HG03135 (cell line): ENCODE measurements around the gene LRTM2.

Source experiments
- ATAC-seq: cut with Tn5 transposase; IDR thresholded peaks from one replicate; pipeline ENCODE4 v1.9.1; 2021; ENCODE audit warnings: mild to moderate bottlenecking, moderate library complexity; ENCODE audit not compliant: unreplicated experiment

The LRTM2 gene

DNA sequence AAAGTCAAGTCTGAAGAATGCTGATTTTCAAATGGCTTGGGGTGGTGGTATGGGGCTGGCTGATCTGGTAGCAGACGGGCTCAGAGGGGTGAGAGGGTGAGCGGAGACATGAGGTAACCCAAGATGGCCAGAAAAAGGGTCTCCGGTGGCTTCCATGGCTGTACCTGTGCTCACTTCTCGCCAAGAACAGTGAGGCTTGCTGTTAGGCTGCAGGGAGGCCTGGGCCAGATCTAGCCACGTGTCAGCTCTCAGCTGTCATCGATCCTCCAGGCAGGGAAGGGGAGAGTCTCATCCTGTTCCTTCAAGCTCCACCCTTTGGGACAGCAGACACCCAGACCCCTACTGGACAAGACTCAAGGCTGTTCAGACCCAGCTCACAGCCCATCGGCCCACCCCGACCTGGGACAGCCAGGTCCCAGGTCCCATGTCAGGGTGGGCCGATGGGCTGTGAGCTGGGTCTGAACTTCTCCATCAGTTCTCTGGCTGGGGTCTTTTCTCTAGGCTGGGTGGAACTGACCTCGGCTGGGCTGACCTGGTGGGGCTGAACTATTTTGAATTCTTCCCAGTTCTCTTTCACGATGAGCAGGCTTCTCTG is 9.0 kb downstream of the LRTM2 start:
- ATAC-seq: no peak

DNA sequence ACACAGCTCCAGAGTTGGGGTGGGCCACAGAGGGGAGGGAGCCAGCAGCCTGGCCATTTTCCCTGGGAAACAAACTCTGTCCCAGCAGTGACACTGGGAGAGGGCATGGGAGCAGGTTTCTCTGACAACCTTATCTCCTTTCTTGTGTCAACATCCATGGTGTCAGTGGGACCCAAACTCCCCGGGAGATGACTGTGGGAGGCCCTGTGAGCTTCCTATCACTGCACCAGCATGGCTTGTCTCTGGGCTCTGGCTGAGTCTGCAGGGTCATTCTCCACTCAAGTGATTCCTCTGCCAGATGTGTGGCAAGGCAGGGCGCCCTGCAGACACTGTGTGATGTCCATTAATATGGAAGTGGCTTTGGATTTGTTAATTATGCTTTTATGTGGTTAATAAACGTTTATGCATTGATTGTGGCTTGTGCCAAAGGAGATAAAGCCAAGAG is 10.1 kb downstream of the LRTM2 start:
- no peak for ATAC-seq

DNA sequence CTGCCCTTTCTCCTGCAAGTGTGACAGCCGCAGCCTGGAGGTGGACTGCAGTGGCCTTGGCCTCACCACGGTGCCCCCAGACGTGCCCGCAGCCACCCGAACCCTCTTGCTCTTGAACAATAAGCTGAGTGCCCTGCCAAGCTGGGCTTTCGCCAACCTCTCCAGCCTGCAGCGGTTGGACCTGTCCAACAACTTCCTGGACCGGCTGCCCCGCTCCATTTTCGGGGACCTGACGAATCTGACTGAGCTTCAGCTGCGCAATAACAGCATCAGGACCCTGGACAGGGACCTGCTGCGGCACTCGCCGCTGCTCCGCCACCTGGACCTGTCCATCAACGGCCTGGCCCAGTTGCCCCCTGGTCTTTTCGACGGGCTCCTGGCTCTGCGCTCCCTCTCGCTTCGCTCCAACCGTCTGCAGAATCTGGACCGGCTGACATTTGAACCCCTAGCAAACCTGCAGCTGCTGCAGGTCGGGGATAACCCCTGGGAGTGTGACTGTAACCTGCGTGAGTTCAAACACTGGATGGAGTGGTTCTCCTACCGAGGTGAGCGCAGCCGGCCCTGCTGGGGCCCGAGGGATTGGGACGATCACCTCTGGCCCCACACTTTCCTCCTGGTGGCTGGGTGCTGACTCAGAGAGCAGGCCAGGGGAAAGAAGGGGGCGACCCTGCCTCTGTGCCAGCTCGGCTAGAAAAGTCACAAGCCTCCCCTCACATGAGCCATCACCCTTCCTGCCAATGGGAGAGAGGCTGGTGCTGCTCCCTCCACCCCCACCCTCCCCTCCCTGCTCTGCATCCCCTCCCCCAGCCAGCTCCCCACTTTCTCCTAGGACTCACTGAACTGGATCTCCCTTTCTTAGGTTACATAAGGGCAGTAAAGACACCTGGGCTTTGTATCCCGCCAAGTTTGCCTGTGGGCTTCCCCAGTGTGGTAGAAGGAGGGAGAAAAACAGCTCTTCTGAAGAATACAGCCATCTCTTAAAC is 10.9 kb downstream of the LRTM2 start:
- no peak for ATAC-seq

DNA sequence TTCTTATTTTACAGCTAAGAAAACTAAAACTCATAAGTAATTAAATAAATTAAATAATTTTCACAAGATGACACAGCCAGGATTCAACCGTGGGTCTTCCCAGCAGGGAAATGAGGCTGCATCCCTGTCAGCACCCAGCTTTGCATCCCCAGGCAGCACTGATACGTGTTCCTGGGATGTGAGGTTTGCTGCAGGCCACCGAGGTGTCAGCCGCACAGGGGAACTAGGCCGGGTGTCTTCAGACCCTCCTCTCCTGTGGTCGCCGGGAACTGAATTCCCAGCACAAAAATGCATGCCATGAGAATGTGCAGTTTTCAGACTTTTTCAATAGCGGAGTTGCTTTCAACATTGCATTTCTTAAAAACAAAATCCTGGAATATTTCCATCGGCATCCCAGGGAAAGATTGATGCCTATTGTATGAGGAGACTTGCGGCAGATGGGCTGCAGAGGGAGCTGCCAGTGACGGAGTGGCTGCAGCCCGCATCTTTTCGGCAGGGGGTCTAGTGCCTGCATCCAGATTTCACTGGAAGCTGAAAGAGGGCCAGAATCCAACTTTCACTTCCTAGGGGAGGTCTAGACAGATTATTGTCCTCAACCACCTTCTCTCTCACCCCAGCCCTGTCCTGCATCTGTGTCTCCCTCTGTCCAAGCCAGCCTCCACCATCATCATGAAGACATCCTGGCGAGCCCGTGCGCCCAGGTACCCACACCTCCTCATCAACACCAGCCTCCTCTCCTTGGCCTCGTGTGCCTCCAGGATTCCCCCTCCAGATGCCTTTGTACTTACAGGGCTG is 12.6 kb downstream of the LRTM2 start:
- no peak for ATAC-seq

DNA sequence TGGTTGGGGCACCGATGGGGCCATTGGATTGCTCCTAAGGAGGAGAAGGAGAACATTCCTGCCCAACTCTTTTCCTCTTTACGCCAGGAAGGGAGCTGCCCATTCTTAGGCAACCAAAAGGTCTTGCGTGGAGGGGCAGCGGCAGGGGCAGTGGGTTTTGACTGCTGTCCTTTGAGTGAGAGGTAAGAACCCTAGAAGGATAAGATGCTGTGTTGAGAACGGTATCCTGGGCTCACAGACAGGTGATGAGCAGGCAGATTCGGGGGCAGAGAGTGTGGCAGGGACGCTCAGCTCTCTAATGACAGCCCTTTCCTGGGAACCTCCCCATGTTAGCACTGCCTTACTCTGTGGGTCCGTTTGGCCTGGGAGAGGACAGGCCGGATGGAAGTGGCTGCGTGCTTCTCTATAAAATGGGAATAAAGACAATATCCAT is 13.2 kb downstream of the LRTM2 start:
- ATAC-seq: no peak

DNA sequence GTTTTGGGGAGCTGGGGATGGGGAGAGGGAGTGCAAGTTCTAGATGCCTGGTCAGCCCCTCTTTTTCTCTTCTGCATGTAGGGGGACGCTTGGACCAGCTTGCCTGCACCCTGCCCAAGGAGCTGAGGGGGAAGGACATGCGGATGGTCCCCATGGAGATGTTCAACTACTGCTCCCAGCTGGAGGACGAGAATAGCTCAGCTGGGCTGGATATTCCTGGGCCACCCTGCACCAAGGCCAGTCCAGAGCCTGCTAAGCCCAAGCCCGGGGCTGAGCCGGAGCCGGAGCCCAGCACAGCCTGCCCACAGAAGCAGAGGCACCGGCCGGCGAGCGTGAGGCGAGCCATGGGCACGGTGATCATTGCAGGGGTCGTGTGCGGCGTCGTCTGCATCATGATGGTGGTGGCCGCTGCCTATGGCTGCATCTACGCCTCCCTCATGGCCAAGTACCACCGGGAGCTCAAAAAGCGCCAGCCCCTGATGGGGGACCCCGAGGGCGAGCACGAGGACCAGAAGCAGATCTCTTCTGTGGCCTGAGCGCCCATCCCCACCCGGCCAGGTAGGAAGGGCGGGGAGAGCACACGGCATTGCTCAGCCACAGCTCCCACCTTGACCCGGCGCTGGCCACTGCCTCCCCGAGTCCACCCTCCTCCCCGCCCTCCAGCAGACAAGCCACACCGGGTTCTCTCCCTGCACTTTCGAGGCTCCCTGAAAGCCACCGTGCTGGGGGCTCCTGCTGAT is 14.0 kb downstream of the LRTM2 start:
- no peak for ATAC-seq

DNA sequence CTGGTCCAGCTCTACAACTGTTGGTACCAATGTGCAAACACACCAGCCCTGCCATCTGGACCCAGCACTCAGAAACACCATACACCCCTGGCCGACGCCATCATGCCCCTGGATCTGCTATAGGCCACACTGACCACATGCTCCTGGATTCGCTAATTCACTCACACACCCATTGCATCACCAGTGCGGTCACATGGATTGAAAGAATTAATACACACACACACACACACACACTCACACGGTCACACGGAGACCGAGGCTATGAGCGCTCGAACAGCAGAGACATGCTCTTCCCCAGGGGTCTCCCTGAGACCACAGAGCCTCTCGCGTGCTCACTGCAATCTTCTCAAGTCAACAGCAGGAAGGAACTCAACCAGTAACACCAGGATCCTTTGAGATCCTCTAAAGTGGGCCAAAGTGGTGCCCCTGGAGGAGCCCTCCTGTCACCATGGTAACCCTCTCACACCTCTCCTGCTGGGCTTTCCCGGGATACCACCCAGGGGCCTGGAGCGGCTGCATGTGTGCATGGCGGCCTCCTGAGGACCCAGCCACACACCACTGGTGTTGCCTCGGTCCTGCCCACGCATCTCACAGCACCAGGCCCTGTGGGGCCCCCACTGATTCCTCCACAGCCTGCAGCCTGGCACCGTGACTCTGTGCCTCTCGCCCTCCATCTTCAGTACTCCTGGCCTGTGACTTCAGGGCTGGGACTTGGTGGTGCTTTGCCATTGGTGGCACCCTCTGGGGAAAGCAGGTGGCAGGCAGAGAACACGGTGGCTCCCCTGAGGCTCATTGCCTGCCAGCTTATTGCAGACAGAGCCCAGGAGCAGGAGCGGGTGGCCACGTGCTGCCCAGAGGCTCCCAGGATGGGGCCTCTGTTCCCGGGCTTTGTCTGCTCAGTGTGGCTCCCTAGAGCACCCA is 15.1 kb downstream of the LRTM2 start:
- ATAC-seq: no peak

DNA sequence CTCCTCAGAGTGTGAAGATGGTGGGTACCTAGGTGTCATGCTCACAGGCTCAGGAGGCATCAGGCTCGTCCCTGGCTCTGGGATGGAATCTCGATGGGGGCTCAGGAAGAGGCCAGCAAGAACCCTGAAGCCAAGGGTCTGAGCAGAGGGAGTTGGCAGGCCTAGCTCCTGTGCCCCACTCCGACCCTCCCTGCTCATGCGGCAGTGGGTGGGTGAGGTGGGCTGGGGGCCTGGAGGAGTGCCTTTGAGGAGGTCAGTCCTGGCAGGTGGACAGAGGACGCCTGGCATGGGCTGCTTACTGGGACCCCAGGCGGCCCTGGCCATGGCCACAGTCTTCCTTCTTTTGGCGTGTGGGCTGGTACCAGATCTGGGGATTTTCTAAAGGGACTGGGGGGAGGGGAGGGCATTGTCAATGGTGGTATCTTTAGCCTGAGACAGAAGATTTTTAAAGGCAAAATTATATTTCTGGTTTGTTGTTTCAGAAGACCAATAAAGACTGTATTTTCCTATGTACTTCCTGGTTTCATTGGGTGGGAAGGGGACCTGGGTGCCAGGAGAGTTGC is 16.0 kb downstream of the LRTM2 start:
- no peak for ATAC-seq

DNA sequence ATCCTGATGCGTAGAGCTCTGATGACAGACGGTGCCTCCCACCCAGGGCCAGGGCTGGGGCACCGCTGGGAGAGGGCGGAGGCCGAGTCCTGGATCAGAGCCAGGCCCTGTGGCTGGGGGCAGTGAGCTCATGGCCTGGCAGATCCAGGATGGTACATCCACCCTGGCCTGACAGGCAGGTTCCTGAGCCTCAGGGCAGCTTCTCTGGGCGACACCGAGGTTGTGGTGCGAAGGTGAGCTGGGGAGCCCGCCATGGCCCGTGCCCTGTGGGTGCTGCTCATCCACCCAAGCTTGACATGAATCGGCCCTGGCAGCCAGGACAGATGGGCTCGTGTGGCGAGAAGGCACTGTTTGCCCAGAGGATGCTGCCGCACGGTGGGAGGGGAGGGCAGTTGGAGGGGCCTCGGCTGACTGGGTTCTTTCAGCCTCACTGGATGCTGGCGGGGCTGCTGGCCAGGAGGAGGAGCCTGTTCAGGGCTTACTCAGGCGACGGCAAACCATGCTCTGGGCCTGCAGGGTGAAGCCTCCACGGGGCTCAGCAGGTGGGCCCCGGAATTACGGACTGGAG is 16.6 kb downstream of the LRTM2 start:
- no peak for ATAC-seq

DNA sequence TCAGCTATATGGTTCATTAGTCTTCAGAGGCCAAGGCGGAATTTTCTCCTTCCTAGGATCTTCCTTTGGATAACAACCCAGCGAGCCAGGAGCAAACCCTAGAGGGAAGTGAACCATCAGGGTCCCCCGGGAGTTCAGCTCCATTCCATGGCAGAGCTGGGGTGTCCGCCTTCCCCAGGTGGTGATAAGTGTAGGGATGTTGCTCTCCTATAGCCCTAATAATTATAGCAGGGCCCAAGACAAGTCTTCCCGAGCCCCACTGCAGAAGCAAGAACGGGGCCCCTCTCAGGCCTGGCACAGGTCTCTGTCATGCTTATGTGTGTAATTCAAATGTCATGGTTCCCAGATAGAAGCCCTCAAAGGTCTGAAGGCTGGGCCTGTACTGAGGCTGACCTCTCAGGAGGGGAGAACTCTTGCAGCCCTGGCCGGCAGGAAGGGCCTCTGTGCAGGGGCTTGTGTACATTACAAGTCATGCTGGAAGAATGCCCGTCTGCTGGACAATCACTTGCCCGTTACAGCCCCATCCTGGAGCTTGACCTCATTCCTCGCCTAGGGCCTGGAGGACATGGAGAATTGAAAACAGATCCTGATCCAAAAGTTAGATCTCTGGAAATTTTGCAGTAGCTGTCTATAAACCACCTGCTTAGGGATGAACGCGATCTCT is 17.3 kb downstream of the LRTM2 start:
- ATAC-seq: no peak

DNA sequence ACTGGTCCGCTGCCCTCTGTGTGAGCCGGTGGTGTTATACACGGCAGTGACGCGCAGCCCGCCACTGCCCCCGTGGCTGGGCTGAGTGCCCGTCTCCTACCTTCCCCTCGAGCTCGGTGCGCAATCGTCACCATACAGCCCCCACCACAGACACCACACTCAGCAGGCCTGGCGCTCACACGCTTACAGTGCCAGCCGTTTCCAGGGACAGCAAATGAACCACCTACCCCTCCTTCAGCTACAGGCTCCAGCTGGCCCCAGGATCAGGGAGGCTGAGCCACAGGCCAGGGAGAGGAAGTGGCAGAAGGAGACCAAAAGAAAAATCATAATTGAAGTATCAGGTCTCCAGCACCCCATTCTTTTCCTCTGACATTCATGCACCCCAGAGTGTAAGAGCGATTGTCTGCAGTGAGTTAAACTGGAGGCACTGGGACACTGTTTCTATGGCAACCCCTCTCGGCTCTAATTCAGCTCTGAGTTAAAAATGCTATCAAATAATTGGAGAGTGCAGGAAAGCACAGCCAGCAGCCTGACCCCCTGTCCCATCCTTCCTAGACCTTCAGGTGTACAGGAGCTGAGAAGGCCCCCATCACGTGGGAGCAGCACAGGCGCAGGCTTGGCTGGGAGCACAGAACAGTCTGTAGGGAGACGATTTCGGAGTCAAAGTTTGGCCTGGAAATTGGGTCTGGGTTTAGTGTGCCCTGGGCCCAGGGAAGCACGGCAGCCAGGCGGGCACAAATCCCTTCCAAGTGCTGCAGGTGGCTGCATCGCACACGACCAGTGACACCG is 18.0 kb downstream of the LRTM2 start:
- no peak for ATAC-seq

DNA sequence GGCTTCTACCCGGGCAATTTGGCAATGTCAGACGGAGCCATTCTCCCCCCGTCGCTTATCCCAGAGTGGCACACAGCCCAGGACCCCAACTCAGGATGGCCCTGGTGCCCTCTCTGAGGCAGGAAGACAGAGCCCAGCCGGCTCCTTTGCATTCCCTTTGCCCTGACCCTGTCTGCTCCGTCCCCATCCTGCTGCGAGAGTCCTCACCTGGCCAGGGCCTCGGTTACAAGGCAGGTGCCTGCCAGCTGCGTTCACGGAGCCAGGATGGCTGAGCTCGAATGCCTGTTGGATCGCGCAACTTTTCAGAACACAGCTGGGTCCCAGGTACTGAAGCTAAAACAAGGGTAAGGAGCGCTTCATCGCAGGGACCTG is 18.6 kb downstream of the LRTM2 start:
- ATAC-seq: no peak

DNA sequence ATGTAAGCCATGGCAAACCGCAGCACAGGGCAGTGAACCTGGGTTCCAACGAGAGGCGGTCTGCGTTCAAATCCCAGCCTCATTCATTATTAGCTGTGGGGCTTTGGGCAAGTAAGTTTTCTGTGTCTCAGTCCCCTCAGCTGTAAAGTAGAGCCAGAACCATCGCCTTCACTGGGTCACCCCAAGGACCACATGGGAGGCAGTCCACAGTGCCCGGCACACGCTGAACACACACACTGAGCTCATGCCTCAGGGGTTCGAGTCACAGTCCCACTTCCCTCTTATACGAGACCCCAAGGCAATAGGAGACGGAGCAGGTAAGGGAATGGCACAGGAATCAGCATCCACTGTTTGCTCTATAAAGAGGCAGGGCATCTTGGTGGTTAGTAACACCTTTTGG is 19.1 kb downstream of the LRTM2 start:
- ATAC-seq: no peak

DNA sequence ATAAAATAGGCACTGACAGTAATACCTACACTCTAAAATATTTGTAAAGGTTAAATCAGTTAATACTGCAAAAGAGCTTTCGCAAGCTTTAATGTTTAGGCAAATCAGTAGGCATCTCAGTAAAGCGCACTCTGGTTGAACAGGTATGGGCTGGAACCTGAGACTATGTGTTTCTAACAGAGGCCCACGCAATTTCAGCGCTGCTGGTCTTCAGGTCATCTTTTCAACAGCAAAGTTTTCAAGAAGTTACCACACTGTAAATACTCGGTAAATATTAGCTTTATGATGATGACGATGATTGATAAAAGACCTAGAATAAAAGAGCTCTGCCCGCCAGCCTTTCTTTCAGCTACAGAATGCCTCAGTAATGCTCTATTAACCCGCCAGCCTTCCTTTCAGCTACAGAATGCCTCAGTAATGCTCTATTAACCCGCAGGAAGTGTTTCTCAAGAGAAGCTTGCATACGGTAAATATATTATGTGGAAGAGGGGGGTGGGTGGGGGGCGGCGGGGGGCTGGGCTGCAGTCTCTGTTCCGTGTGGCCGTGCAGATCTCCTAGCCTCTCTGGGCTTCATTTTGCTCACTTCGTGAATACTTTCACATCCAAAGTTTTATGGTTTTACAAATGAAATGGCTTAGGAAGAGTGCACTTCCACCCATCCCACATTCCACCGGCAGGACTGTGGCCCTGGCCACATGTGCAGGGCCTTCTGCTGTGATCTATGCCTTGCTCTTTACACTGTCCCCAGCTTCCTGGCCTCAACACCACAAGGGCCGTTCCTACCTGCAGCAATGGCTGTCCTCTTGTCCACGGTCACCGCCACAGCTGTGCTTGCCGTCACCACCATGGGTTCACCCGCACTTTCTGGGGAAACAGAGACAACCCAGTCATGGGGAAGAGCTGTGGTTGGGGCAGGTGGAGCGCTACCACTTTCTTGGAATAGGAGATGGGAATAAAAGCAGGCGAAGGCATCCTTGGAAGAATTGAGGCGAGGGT is 19.9 kb downstream of the LRTM2 start:
- no peak for ATAC-seq

DNA sequence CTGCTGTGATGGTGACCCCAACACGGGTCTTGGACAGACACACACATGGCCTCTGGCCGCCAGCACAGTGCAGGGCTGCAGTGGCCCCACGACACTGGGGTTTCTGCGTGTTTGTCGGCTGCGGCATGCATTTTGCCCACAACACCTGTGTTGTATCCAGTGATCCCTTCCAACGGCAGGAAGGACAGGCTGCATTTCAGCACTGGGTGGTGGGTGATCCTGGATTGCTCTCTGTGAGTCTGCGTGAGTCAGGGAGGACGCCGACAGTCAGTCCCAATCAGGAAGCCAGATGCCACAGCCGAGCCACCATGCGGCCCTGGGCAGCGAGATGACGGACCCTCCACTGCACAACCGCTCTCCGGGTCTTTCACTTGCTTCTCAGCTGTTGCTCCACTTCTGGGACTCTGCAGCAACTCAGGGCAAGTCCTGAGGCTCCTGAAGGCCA is 20.6 kb downstream of the LRTM2 start:
- ATAC-seq: no peak

DNA sequence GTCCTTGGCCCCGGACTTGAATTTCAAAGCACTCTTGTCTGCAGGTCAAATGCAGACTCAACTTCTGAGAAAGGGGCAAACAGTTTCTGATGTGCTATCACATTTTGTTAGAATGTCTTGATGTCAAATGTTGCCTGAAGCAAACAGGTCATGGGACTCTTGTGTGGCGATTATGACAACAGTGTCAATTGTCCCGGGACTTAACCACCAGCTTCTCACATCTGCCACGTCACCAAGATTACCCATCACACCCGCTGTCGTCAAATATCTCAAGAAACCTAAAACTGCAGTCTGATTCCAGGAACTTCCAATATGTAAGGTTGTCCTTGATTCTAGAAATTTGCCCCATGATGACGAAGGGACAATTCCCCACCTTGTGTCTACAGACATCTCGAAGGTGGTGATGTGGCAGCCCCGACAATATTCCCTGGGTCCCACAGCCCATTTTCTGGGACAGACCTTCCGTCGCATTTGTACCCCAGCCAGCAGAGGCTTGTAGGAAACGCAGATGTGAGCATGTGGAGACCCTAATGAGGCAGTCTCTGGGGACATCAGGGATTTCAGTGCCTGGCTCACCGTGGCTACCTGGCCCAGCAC is 21.3 kb downstream of the LRTM2 start:
- no peak for ATAC-seq
